PFSK-1 (cell line): Measurements from ENCODE around the gene C4B.

Source experiments
- FOXP2 ChIP-seq: optimal IDR thresholded peaks from 2 replicates; pipeline ENCODE3; 2011; ENCODE audit warnings: borderline replicate concordance, control low read depth, inconsistent platforms; ENCODE audit not compliant: insufficient read depth; ENCODE audit errors: extremely low read length, extremely low read depth
- POLR2AphosphoS5 ChIP-seq: IDR thresholded peaks from 2 replicates; pipeline ENCODE4 v1.6.1; 2012; ENCODE audit warnings: low read depth, mild to moderate bottlenecking, control low read depth, low read length, moderate library complexity
- REST ChIP-seq, 2 experiments: IDR thresholded peaks; 2 replicates each; pipeline versions ENCODE4 v1.6.1 to v1.8.0; 2011 to 2012; ENCODE audit warnings: low read depth in 2 of 2, low read length in 2 of 2, control low read depth in 1 of 2, inconsistent platforms in 1 of 2, mild to moderate bottlenecking in 1 of 2, moderate library complexity in 1 of 2; ENCODE audit not compliant: insufficient read depth in 1 of 2
- SIN3A ChIP-seq: IDR thresholded peaks from 2 replicates; pipeline ENCODE4 v1.6.1; 2012; ENCODE audit warnings: mild to moderate bottlenecking, low read length, moderate library complexity, borderline replicate concordance; ENCODE audit not compliant: insufficient read depth
- TAF1 ChIP-seq: IDR thresholded peaks from 2 replicates; pipeline ENCODE4 v1.6.1; 2012; ENCODE audit warnings: low read length, control low read depth, borderline replicate concordance; ENCODE audit not compliant: insufficient read depth

Gene C4B

DNA sequence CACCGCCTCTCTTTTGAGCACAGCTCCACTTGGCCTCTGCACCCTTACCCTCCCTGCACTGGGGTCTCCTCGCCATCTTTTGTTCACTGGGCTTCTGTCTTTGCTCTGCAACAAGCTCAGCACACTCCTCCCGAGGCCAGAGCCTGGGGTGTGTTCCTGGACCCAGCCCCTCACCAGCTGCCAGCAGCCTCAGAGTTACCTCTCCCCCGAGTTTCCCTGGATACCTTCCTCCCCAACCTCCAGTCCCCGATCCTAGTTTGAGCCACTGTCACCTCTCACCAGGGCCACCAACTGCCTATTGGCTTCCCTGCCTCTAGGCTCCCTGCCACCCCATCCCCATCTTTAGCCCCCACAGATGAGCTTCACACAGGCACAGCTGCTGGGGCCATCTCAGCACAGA, 36.0 kb downstream of the C4B start:
- TF ChIP-seq FOXP2 = no peak
- no peak for TF ChIP-seq SIN3A
- no peak for TF ChIP-seq TAF1
- no peak for TF ChIP-seq POLR2AphosphoS5
- TF ChIP-seq REST (IDR thresholded peaks at IDR 0.05; ENCODE audit: insufficient read depth in 1 of 2, low read depth in 2 of 2, low read length in 2 of 2) = no peak

GRCh38 chr6:32056254-32056653, 41.7 kb downstream of the C4B start:
- no peak for TF ChIP-seq TAF1
- TF ChIP-seq SIN3A = no peak
- no peak for TF ChIP-seq POLR2AphosphoS5
- no peak for TF ChIP-seq REST (IDR thresholded peaks at IDR 0.05; ENCODE audit: insufficient read depth in 1 of 2, low read depth in 2 of 2, low read length in 2 of 2)
- no peak for TF ChIP-seq FOXP2

- TF ChIP-seq POLR2AphosphoS5 (no peak), TAF1 (no peak), FOXP2 (no peak), REST (IDR thresholded peaks at IDR 0.05; ENCODE audit: insufficient read depth in 1 of 2, low read depth in 2 of 2, low read length in 2 of 2) (no peak), SIN3A (no peak)
Measured at GRCh38 chr6:32057966-32058365, 43.4 kb downstream of the C4B start.

GRCh38 chr6:32058511-32058963, 43.9 kb downstream of the C4B start:
- TF ChIP-seq FOXP2 (no peak), POLR2AphosphoS5 (no peak), TAF1 (no peak), REST (IDR thresholded peaks at IDR 0.05; ENCODE audit: insufficient read depth in 1 of 2, low read depth in 2 of 2, low read length in 2 of 2) (no peak), SIN3A (no peak)
